ENCODE results near the gene ZNF672.

GRCh38 chr1:248884632-248885295 is 46.7 kb downstream of the ZNF672 start:
- TF ChIP-seq POLR2AphosphoS5 (IDR thresholded peaks at IDR 0.05): no peak
- TF ChIP-seq, protein P1, sequence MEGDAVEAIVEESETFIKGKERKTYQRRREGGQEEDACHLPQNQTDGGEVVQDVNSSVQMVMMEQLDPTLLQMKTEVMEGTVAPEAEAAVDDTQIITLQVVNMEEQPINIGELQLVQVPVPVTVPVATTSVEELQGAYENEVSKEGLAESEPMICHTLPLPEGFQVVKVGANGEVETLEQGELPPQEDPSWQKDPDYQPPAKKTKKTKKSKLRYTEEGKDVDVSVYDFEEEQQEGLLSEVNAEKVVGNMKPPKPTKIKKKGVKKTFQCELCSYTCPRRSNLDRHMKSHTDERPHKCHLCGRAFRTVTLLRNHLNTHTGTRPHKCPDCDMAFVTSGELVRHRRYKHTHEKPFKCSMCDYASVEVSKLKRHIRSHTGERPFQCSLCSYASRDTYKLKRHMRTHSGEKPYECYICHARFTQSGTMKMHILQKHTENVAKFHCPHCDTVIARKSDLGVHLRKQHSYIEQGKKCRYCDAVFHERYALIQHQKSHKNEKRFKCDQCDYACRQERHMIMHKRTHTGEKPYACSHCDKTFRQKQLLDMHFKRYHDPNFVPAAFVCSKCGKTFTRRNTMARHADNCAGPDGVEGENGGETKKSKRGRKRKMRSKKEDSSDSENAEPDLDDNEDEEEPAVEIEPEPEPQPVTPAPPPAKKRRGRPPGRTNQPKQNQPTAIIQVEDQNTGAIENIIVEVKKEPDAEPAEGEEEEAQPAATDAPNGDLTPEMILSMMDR (IDR thresholded peaks at IDR 0.05): no peak
